ENCODE measurements around the gene RAI14.

The RAI14 gene

DNA sequence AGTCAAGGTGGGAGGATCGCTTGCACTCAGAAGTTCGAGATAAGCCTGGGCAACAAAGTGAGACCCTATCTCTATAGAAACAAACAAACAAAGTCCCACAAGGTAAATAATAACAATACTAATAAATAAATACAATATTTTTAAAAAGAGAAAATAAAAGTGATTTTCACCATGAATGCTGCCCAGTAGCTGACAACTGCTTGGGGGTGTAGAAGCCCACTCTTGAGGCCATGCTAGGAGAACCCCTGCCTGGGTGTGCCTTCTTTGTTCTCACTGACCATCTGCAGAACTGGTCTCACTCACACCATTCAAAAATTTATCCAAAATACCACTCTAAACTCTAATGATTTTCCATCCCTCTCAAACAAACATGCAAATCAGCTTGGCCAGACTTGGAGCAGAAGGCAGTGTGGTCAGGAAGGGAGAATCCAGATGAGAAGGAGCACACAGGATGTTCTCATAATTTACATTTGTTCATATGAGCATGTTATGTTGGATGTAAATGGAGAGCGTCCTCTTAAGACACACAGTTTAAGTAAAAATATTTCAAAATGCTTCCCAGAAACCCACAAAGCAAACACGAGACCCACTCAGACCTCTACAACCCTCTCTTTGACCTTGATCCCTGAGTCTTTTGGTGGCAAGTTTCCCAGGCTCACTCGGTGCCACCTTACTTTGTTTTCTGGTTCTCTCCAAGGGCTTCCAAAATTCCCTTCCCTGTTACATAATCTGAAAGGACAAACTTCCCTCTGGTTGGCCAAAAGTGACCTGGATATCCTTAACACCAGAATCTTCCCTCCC is 7.9 kb upstream of the RAI14 start:
- Histone ChIP-seq H3K4me3 (ENCODE audit: low read depth, low read length) (no peak overlapping the region), H3K27ac (no peak overlapping the region), H3K36me3 (replicated peaks) (no peaks in the 10 kb centered on the region), H3K27me3 (replicated peaks) (no peaks in the 10 kb centered on the region)
- no peak for TF ChIP-seq CTCF (IDR thresholded peaks at IDR 0.05; ENCODE audit: low read depth, low read length, missing control alignments)
- no peak for DNase-seq
- in situ Hi-C loops (cut with HindIII; ENCODE audit: low pct_ligation_motif_present, low sequenced_read_pairs), result no loop called here

- in situ Hi-C loops (cut with HindIII; ENCODE audit: low pct_ligation_motif_present, low sequenced_read_pairs), result no loop called here
- Histone ChIP-seq H3K4me3 (ENCODE audit: low read depth, low read length) (no peak overlapping the region), H3K36me3 (replicated peaks) (no peaks in the 10 kb centered on the region), H3K27me3 (replicated peaks) (no peaks in the 10 kb centered on the region), H3K27ac (no peak overlapping the region)
- TF ChIP-seq CTCF (IDR thresholded peaks at IDR 0.05; ENCODE audit: low read depth, low read length, missing control alignments), result no peak
- DNase-seq, result no peak
Measured at GRCh38 chr5:34648840-34649158, 7.3 kb upstream of the RAI14 start.

DNA sequence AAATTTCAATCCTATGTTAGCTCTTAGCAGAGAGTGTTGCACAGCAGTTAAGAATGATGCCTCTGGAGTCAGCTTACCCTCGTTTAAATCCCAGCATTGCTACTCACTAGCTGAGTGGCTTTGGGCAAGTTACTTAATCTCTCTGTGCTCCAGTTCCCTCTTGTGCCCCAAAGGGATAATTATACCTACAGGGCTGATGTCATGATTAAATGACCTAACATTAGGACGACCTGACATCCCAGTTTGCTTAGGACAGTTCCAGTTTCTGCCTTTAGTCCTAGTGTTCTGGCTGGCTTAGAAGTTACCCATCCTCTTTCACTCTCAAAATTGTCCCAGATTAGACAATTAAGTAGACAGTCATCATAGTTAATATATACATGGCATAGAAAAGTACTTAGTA is 4.3 kb upstream of the RAI14 start:
- no peak for DNase-seq
- no peak for TF ChIP-seq CTCF (IDR thresholded peaks at IDR 0.05; ENCODE audit: low read depth, low read length, missing control alignments)
- H3K27me3 ChIP-seq (replicated peaks), result no peaks in the 10 kb centered on the region
- H3K4me3 ChIP-seq (ENCODE audit: low read depth, low read length), result no peak overlapping the region
- H3K27ac ChIP-seq, result no peak overlapping the region
- in situ Hi-C loops (cut with HindIII; ENCODE audit: low pct_ligation_motif_present, low sequenced_read_pairs), result no loop called here
- peaks cover 3% of the 10 kb centered on the region for H3K36me3 ChIP-seq (replicated peaks)

GRCh38 chr5:34652466-34652865 is 3.7 kb upstream of the RAI14 start:
- no peak for TF ChIP-seq CTCF (IDR thresholded peaks at IDR 0.05; ENCODE audit: low read depth, low read length, missing control alignments)
- H3K27me3 ChIP-seq (replicated peaks), result no peaks in the 10 kb centered on the region
- peaks cover 5% of the 10 kb centered on the region for H3K36me3 ChIP-seq (replicated peaks)
- DNase-seq, result no peak
- no peak overlapping the region for H3K27ac ChIP-seq
- no peak overlapping the region for H3K4me3 ChIP-seq (ENCODE audit: low read depth, low read length)
- in situ Hi-C loops (cut with HindIII; ENCODE audit: low pct_ligation_motif_present, low sequenced_read_pairs), result no loop called here

DNA sequence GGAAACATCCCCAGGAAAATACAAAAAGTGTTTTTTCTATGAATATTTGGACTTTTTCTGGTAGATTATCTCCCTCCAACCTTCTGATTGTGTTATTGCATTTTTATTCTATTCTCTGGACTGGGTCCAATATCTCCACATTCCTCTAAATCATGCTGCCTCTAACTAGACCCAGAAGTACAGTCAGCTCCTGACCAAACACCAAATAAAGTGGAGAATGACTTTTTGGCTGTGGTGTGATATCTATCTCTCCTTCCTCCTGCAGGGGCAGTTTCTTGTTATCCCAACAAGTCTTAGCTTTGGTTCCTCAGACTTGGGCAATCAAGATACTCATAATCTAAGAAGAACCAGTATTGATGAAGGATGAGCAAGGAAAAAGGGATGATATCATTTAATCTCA is 3.2 kb upstream of the RAI14 start:
- in situ Hi-C loops (cut with HindIII; ENCODE audit: low pct_ligation_motif_present, low sequenced_read_pairs), result no loop called here
- Histone ChIP-seq H3K27me3 (replicated peaks) (no peaks in the 10 kb centered on the region), H3K36me3 (replicated peaks) (peaks cover 6% of the 10 kb centered on the region), H3K27ac (no peak overlapping the region), H3K4me3 (ENCODE audit: low read depth, low read length) (no peak overlapping the region)
- peak; percentile 67 for DNase-seq
- no peak for TF ChIP-seq CTCF (IDR thresholded peaks at IDR 0.05; ENCODE audit: low read depth, low read length, missing control alignments)

GRCh38 chr5:34653708-34654107 is 2.4 kb upstream of the RAI14 start:
- Histone ChIP-seq H3K4me3 (ENCODE audit: low read depth, low read length) (no peak overlapping the region), H3K27me3 (replicated peaks) (no peaks in the 10 kb centered on the region), H3K27ac (no peak overlapping the region), H3K36me3 (replicated peaks) (peaks cover 6% of the 10 kb centered on the region)
- no peak for DNase-seq
- in situ Hi-C loops (cut with HindIII; ENCODE audit: low pct_ligation_motif_present, low sequenced_read_pairs), result no loop called here
- TF ChIP-seq CTCF (IDR thresholded peaks at IDR 0.05; ENCODE audit: low read depth, low read length, missing control alignments), result no peak
